ENCODE measurements around the gene CRADD.
"Not testable (repeated sequence)": the region's sequence is repeated elsewhere in the genome, so short reads cannot be mapped to it uniquely, and the experiment has no call there.

The CRADD gene

GRCh38 chr12:93855261-93855660 is 178.1 kb downstream of the CRADD start:
- Mint-ChIP-seq H3K4me3 (no peak overlapping the region), H3K27ac (no peak overlapping the region), H3K4me1 (peaks cover 15% of the 10 kb centered on the region), H3K9me3 (no peaks in the 10 kb centered on the region), H3K36me3 (ENCODE audit: low read depth) (peaks cover under 1% of the 10 kb centered on the region), H3K27me3 (no peaks in the 10 kb centered on the region)
- ATAC-seq (no peak), DNase-seq (no peak)

- no peak overlapping the region for H3K4me3 Mint-ChIP-seq
- DNase-seq (no peak), ATAC-seq (no peak)
- H3K36me3 Mint-ChIP-seq (ENCODE audit: low read depth), result peaks cover 7% of the 10 kb centered on the region
- no peaks in the 10 kb centered on the region for H3K9me3 Mint-ChIP-seq
- H3K27me3 Mint-ChIP-seq, result no peaks in the 10 kb centered on the region
- peaks cover 14% of the 10 kb centered on the region for H3K4me1 Mint-ChIP-seq
- no peak overlapping the region for H3K27ac Mint-ChIP-seq
Observed at GRCh38 chr12:93856611-93857010, 179.4 kb downstream of the CRADD start.

- peaks cover 4% of the 10 kb centered on the region for H3K9me3 Mint-ChIP-seq
- H3K27me3 Mint-ChIP-seq, result no peaks in the 10 kb centered on the region
- DNase-seq (no peak), ATAC-seq (no peak)
- no peak overlapping the region for H3K4me3 Mint-ChIP-seq
- H3K27ac Mint-ChIP-seq, result no peak overlapping the region
- peaks cover 11% of the 10 kb centered on the region for H3K4me1 Mint-ChIP-seq
- peaks cover 10% of the 10 kb centered on the region for H3K36me3 Mint-ChIP-seq (ENCODE audit: low read depth)
Observed at GRCh38 chr12:93857279-93857938, 180.2 kb downstream of the CRADD start.

GRCh38 chr12:93857991-93858447 is 180.8 kb downstream of the CRADD start:
- no peak for DNase-seq
- no peak for ATAC-seq
- Mint-ChIP-seq H3K4me3 (no peak overlapping the region), H3K4me1 (peaks cover 11% of the 10 kb centered on the region), H3K36me3 (ENCODE audit: low read depth) (peaks cover 10% of the 10 kb centered on the region), H3K9me3 (peaks cover 5% of the 10 kb centered on the region), H3K27me3 (no peaks in the 10 kb centered on the region), H3K27ac (no peak overlapping the region)

- H3K4me1 Mint-ChIP-seq, result peaks cover 8% of the 10 kb centered on the region
- peaks cover 19% of the 10 kb centered on the region for H3K36me3 Mint-ChIP-seq (ENCODE audit: low read depth)
- H3K27me3 Mint-ChIP-seq, result no peaks in the 10 kb centered on the region
- no peak for ATAC-seq
- DNase-seq, result no peak
- H3K4me3 Mint-ChIP-seq, result no peak overlapping the region
- peak overlapping the region; percentile 73 for H3K27ac Mint-ChIP-seq
- H3K9me3 Mint-ChIP-seq, result peaks cover 23% of the 10 kb centered on the region
Observed at GRCh38 chr12:93860668-93861373, 183.6 kb downstream of the CRADD start.

GRCh38 chr12:93862424-93862823 is 185.2 kb downstream of the CRADD start:
- Mint-ChIP-seq H3K27ac (no peak overlapping the region), H3K9me3 (peaks cover 37% of the 10 kb centered on the region), H3K27me3 (no peaks in the 10 kb centered on the region), H3K4me3 (no peak overlapping the region), H3K36me3 (ENCODE audit: low read depth) (peaks cover 25% of the 10 kb centered on the region), H3K4me1 (peaks cover 8% of the 10 kb centered on the region)
- no peak for ATAC-seq
- no peak for DNase-seq

- Mint-ChIP-seq H3K9me3 (peaks cover 59% of the 10 kb centered on the region), H3K27ac (no peak overlapping the region), H3K27me3 (no peaks in the 10 kb centered on the region), H3K4me1 (peaks cover 4% of the 10 kb centered on the region), H3K4me3 (no peak overlapping the region), H3K36me3 (ENCODE audit: low read depth) (peaks cover 32% of the 10 kb centered on the region)
- ATAC-seq, result no peak
- no peak for DNase-seq
Observed at GRCh38 chr12:93865751-93866150, 188.6 kb downstream of the CRADD start.

- ATAC-seq, result no peak
- DNase-seq, result no peak
- no peaks in the 10 kb centered on the region for H3K4me1 Mint-ChIP-seq
- peaks cover 31% of the 10 kb centered on the region for H3K36me3 Mint-ChIP-seq (ENCODE audit: low read depth)
- H3K27ac Mint-ChIP-seq, result no peak overlapping the region
- H3K4me3 Mint-ChIP-seq, result no peak overlapping the region
- no peaks in the 10 kb centered on the region for H3K27me3 Mint-ChIP-seq
- H3K9me3 Mint-ChIP-seq, result peaks cover 78% of the 10 kb centered on the region
Observed at GRCh38 chr12:93868771-93869170, 191.6 kb downstream of the CRADD start.

- ATAC-seq, result no peak
- Mint-ChIP-seq H3K36me3 (ENCODE audit: low read depth) (peaks cover 27% of the 10 kb centered on the region), H3K9me3 (peaks cover 72% of the 10 kb centered on the region), H3K4me3 (no peak overlapping the region), H3K27ac (no peak overlapping the region), H3K4me1 (no peaks in the 10 kb centered on the region), H3K27me3 (no peaks in the 10 kb centered on the region)
- DNase-seq, result no peak
Observed at GRCh38 chr12:93870020-93870795, 193.0 kb downstream of the CRADD start.

- not testable (repeated sequence) for H3K27ac Mint-ChIP-seq, H3K4me3 Mint-ChIP-seq, H3K4me1 Mint-ChIP-seq, DNase-seq, H3K27me3 Mint-ChIP-seq, ATAC-seq
- H3K36me3 Mint-ChIP-seq (ENCODE audit: low read depth), result peaks cover 20% of the 10 kb centered on the region
- H3K9me3 Mint-ChIP-seq, result peaks cover 71% of the 10 kb centered on the region
Observed at GRCh38 chr12:93871566-93871965, 194.4 kb downstream of the CRADD start.

GRCh38 chr12:93873561-93873960 is 196.4 kb downstream of the CRADD start:
- Mint-ChIP-seq H3K36me3 (ENCODE audit: low read depth) (peaks cover 20% of the 10 kb centered on the region), H3K27ac (no peak overlapping the region), H3K27me3 (no peaks in the 10 kb centered on the region), H3K4me1 (no peaks in the 10 kb centered on the region), H3K9me3 (peaks cover 61% of the 10 kb centered on the region), H3K4me3 (no peak overlapping the region)
- no peak for ATAC-seq
- no peak for DNase-seq

- peaks cover 10% of the 10 kb centered on the region for H3K36me3 Mint-ChIP-seq (ENCODE audit: low read depth)
- H3K27me3 Mint-ChIP-seq, result no peaks in the 10 kb centered on the region
- H3K9me3 Mint-ChIP-seq, result peaks cover 46% of the 10 kb centered on the region
- H3K27ac Mint-ChIP-seq, result no peak overlapping the region
- DNase-seq (no peak), ATAC-seq (no peak)
- H3K4me1 Mint-ChIP-seq, result no peaks in the 10 kb centered on the region
- no peak overlapping the region for H3K4me3 Mint-ChIP-seq
Observed at GRCh38 chr12:93875157-93875556, 198.0 kb downstream of the CRADD start.

GRCh38 chr12:93876360-93876759 is 199.2 kb downstream of the CRADD start:
- peaks cover 10% of the 10 kb centered on the region for H3K36me3 Mint-ChIP-seq (ENCODE audit: low read depth)
- H3K4me3 Mint-ChIP-seq, result no peak overlapping the region
- peaks cover 6% of the 10 kb centered on the region for H3K4me1 Mint-ChIP-seq
- ATAC-seq (no peak), DNase-seq (no peak)
- H3K27ac Mint-ChIP-seq, result no peak overlapping the region
- H3K9me3 Mint-ChIP-seq, result peaks cover 45% of the 10 kb centered on the region
- H3K27me3 Mint-ChIP-seq, result no peaks in the 10 kb centered on the region

GRCh38 chr12:93877446-93877845 is 200.3 kb downstream of the CRADD start:
- no peak for DNase-seq
- no peak overlapping the region for H3K4me3 Mint-ChIP-seq
- H3K4me1 Mint-ChIP-seq, result peaks cover 6% of the 10 kb centered on the region
- no peaks in the 10 kb centered on the region for H3K27me3 Mint-ChIP-seq
- H3K27ac Mint-ChIP-seq, result no peak overlapping the region
- H3K36me3 Mint-ChIP-seq (ENCODE audit: low read depth), result peaks cover 10% of the 10 kb centered on the region
- peaks cover 35% of the 10 kb centered on the region for H3K9me3 Mint-ChIP-seq
- ATAC-seq, result no peak

Data from activated naive CD8-positive, alpha-beta T cell treated with anti-CD3 and anti-CD28 coated beads, Interleukin-2, amount 50 U/mL, for 24 hours (primary cell).